ENCODE measurements around the gene RAB15.
"Not testable (repeated sequence)": the region's sequence is repeated elsewhere in the genome, so short reads cannot be mapped to it uniquely, and the experiment has no call there.

The RAB15 gene

GRCh38 chr14:64928239-64929013 is 43.7 kb downstream of the RAB15 start:
- H3K4me1 Mint-ChIP-seq, result peaks cover 39% of the 10 kb centered on the region
- H3K36me3 Mint-ChIP-seq (ENCODE audit: low read depth), result peaks cover 44% of the 10 kb centered on the region
- H3K4me3 Mint-ChIP-seq, result no peak overlapping the region
- DNase-seq (no peak), ATAC-seq (peak; percentile 46)
- no peaks in the 10 kb centered on the region for H3K27me3 Mint-ChIP-seq
- H3K27ac Mint-ChIP-seq, result no peak overlapping the region
- no peaks in the 10 kb centered on the region for H3K9me3 Mint-ChIP-seq

- H3K9me3 Mint-ChIP-seq, result no peaks in the 10 kb centered on the region
- H3K27ac Mint-ChIP-seq, result peak overlapping the region; percentile 49
- H3K27me3 Mint-ChIP-seq, result no peaks in the 10 kb centered on the region
- H3K4me3 Mint-ChIP-seq, result no peak overlapping the region
- peaks cover 34% of the 10 kb centered on the region for H3K36me3 Mint-ChIP-seq (ENCODE audit: low read depth)
- H3K4me1 Mint-ChIP-seq, result peaks cover 38% of the 10 kb centered on the region
- ATAC-seq (no peak), DNase-seq (no peak)
These were observed 45.1 kb downstream of the RAB15 start for GRCh38 chr14:64927031-64927430.

GRCh38 chr14:64926398-64926995 is 45.6 kb downstream of the RAB15 start:
- H3K27ac Mint-ChIP-seq, result peak overlapping the region; percentile 49
- ATAC-seq, result peak; percentile 43

GRCh38 chr14:64923015-64923414 is 49.1 kb downstream of the RAB15 start:
- peaks cover 60% of the 10 kb centered on the region for H3K4me1 Mint-ChIP-seq
- no peak overlapping the region for H3K4me3 Mint-ChIP-seq
- H3K27ac Mint-ChIP-seq, result no peak overlapping the region
- no peaks in the 10 kb centered on the region for H3K9me3 Mint-ChIP-seq
- H3K36me3 Mint-ChIP-seq (ENCODE audit: low read depth), result peaks cover 36% of the 10 kb centered on the region
- no peaks in the 10 kb centered on the region for H3K27me3 Mint-ChIP-seq
- ATAC-seq, result no peak
- DNase-seq, result no peak

More at GRCh38 chr14:64926398-64926995, 45.6 kb downstream of the RAB15 start:
- no peak overlapping the region for H3K4me3 Mint-ChIP-seq
- peaks cover 43% of the 10 kb centered on the region for H3K4me1 Mint-ChIP-seq
- DNase-seq, result no peak
- H3K36me3 Mint-ChIP-seq (ENCODE audit: low read depth), result peaks cover 34% of the 10 kb centered on the region
- no peaks in the 10 kb centered on the region for H3K9me3 Mint-ChIP-seq
- H3K27me3 Mint-ChIP-seq, result no peaks in the 10 kb centered on the region

GRCh38 chr14:64920465-64920864 is 51.7 kb downstream of the RAB15 start:
- Mint-ChIP-seq H3K4me3 (no peak overlapping the region), H3K27me3 (no peaks in the 10 kb centered on the region), H3K27ac (no peak overlapping the region), H3K9me3 (no peaks in the 10 kb centered on the region), H3K4me1 (peaks cover 61% of the 10 kb centered on the region), H3K36me3 (ENCODE audit: low read depth) (peaks cover 37% of the 10 kb centered on the region)
- ATAC-seq (no peak), DNase-seq (no peak)

GRCh38 chr14:64919618-64920017 is 52.5 kb downstream of the RAB15 start:
- H3K4me3 Mint-ChIP-seq, result no peak overlapping the region
- H3K27me3 Mint-ChIP-seq, result no peaks in the 10 kb centered on the region
- no peak overlapping the region for H3K27ac Mint-ChIP-seq
- ATAC-seq (no peak), DNase-seq (no peak)
- H3K9me3 Mint-ChIP-seq, result no peaks in the 10 kb centered on the region
- peaks cover 66% of the 10 kb centered on the region for H3K4me1 Mint-ChIP-seq
- H3K36me3 Mint-ChIP-seq (ENCODE audit: low read depth), result peaks cover 38% of the 10 kb centered on the region

- DNase-seq (no peak), ATAC-seq (no peak)
- Mint-ChIP-seq H3K4me1 (peaks cover 64% of the 10 kb centered on the region), H3K27me3 (no peaks in the 10 kb centered on the region), H3K9me3 (no peaks in the 10 kb centered on the region), H3K4me3 (no peak overlapping the region), H3K27ac (no peak overlapping the region), H3K36me3 (ENCODE audit: low read depth) (peaks cover 35% of the 10 kb centered on the region)
These were observed 52.9 kb downstream of the RAB15 start for GRCh38 chr14:64919215-64919614.

- Mint-ChIP-seq H3K27ac (peak overlapping the region; percentile 14), H3K9me3 (no peaks in the 10 kb centered on the region), H3K27me3 (no peaks in the 10 kb centered on the region), H3K4me1 (peaks cover 66% of the 10 kb centered on the region), H3K4me3 (no peak overlapping the region), H3K36me3 (ENCODE audit: low read depth) (peaks cover 29% of the 10 kb centered on the region)
- ATAC-seq (no peak), DNase-seq (no peak)
These were observed 53.9 kb downstream of the RAB15 start for GRCh38 chr14:64918216-64918615.

- no peak for DNase-seq
- H3K27ac Mint-ChIP-seq, result peak overlapping the region; percentile 94
- H3K27me3 Mint-ChIP-seq, result no peaks in the 10 kb centered on the region
- peak overlapping the region; percentile 88 for H3K4me3 Mint-ChIP-seq
- H3K4me1 Mint-ChIP-seq, result peaks cover 64% of the 10 kb centered on the region
- ATAC-seq, result no peak
- peaks cover 25% of the 10 kb centered on the region for H3K36me3 Mint-ChIP-seq (ENCODE audit: low read depth)
- no peaks in the 10 kb centered on the region for H3K9me3 Mint-ChIP-seq
These were observed 56.3 kb downstream of the RAB15 start for GRCh38 chr14:64915797-64916196.

GRCh38 chr14:64915029-64915424 is 57.1 kb downstream of the RAB15 start:
- no peak for DNase-seq
- H3K36me3 Mint-ChIP-seq (ENCODE audit: low read depth), result peaks cover 23% of the 10 kb centered on the region
- no peak for ATAC-seq
- H3K9me3 Mint-ChIP-seq, result no peaks in the 10 kb centered on the region
- no peaks in the 10 kb centered on the region for H3K27me3 Mint-ChIP-seq
- H3K4me1 Mint-ChIP-seq, result peaks cover 57% of the 10 kb centered on the region
- H3K4me3 Mint-ChIP-seq, result peak overlapping the region; percentile 88
- peak overlapping the region; percentile 94 for H3K27ac Mint-ChIP-seq

GRCh38 chr14:64914237-64915028 is 57.7 kb downstream of the RAB15 start, which contains the start of gene CHURC1:
CHURC1 (plus strand) TSS chr14:64914455; CDS start chr14:64914496, 41 bp downstream.
- no peaks in the 10 kb centered on the region for H3K27me3 Mint-ChIP-seq
- DNase-seq (peak; percentile 97), ATAC-seq (peak; percentile 99)
- H3K4me1 Mint-ChIP-seq, result peaks cover 56% of the 10 kb centered on the region
- H3K4me3 Mint-ChIP-seq, result peak within 1 kb of the TSS; percentile 88
- H3K36me3 Mint-ChIP-seq (ENCODE audit: low read depth), result peaks cover 23% of the 10 kb centered on the region
- peak within 1 kb of the TSS; percentile 94 for H3K27ac Mint-ChIP-seq
- no peaks in the 10 kb centered on the region for H3K9me3 Mint-ChIP-seq

- ATAC-seq, H3K9me3 Mint-ChIP-seq, H3K27me3 Mint-ChIP-seq, DNase-seq, H3K27ac Mint-ChIP-seq: not testable (repeated sequence)
- peaks cover 23% of the 10 kb centered on the region for H3K36me3 Mint-ChIP-seq (ENCODE audit: low read depth)
- peaks cover 50% of the 10 kb centered on the region for H3K4me1 Mint-ChIP-seq
- H3K4me3 Mint-ChIP-seq, result peak overlapping the region; percentile 88
These were observed 58.7 kb downstream of the RAB15 start for GRCh38 chr14:64913477-64913876.

GRCh38 chr14:64912261-64912660 is 59.9 kb downstream of the RAB15 start:
- no peak for ATAC-seq
- peaks cover 38% of the 10 kb centered on the region for H3K4me1 Mint-ChIP-seq
- H3K36me3 Mint-ChIP-seq (ENCODE audit: low read depth), result peaks cover 17% of the 10 kb centered on the region
- H3K27ac Mint-ChIP-seq, result no peak overlapping the region
- H3K9me3 Mint-ChIP-seq, result no peaks in the 10 kb centered on the region
- H3K27me3 Mint-ChIP-seq, result no peaks in the 10 kb centered on the region
- no peak overlapping the region for H3K4me3 Mint-ChIP-seq
- no peak for DNase-seq

GRCh38 chr14:64910847-64911495 is 61.2 kb downstream of the RAB15 start:
- H3K27me3 Mint-ChIP-seq, result peaks cover 3% of the 10 kb centered on the region
- H3K27ac Mint-ChIP-seq, result no peak overlapping the region
- H3K9me3 Mint-ChIP-seq, result no peaks in the 10 kb centered on the region
- no peak overlapping the region for H3K4me3 Mint-ChIP-seq
- DNase-seq (no peak), ATAC-seq (no peak)
- peaks cover 8% of the 10 kb centered on the region for H3K36me3 Mint-ChIP-seq (ENCODE audit: low read depth)
- peaks cover 33% of the 10 kb centered on the region for H3K4me1 Mint-ChIP-seq

Measured in activated naive CD8-positive, alpha-beta T cell treated with anti-CD3 and anti-CD28 coated beads, Interleukin-2, amount 50 U/mL, for 24 hours (primary cell).